Kidney (tissue), 14 donors: ENCODE data around the gene LRFN4. TPM values are rescaled to one million over a fixed set of nuclear protein-coding genes. Genes with fewer than 3 reads are reported as not detected.

Experiments
- DNase-seq, 5 donors: peaks; one replicate each; pipeline ENCODE4 v3.0.0-alpha.2; 2013 to 2020
- FAIRE-seq: peaks from 2 replicates; lab custom pipeline; 2012; peaks lifted over from hg19 to GRCh38; lab: Jason Lieb, UNC
- H3K27ac ChIP-seq, 2 donors: one replicate each; pipeline ENCODE4 v1.7.0; 2013; ENCODE audit warnings: low read depth in 2 of 2, low read length in 2 of 2, inconsistent platforms in 1 of 2
- H3K27me3 ChIP-seq: one replicate; pipeline ENCODE4 v1.7.1; 2013; ENCODE audit warnings: low read length, inconsistent platforms; ENCODE audit not compliant: control insufficient read depth, insufficient read depth
- H3K36me3 ChIP-seq, 3 donors: one replicate each; pipeline versions ENCODE4 v1.7.0 to v1.7.1; 2013; ENCODE audit warnings: low read length in 3 of 3, control low read depth in 1 of 3, inconsistent platforms in 1 of 3; ENCODE audit not compliant: insufficient read depth in 3 of 3, control insufficient read depth in 2 of 3
- H3K4me1 ChIP-seq, 3 donors: one replicate each; pipeline versions ENCODE4 v1.7.0 to v1.7.1; 2013; ENCODE audit warnings: low read length in 3 of 3, inconsistent platforms in 1 of 3, low read depth in 1 of 3; ENCODE audit not compliant: control insufficient read depth in 2 of 3, insufficient read depth in 2 of 3
- H3K4me3 ChIP-seq, 3 donors: one replicate each; pipeline versions ENCODE4 v1.7.0 to v1.8.1; 2013; ENCODE audit warnings: low read length in 3 of 3, control low read depth in 1 of 3, inconsistent platforms in 1 of 3
- H3K9ac ChIP-seq, 3 donors: one replicate each; pipeline versions ENCODE4 v1.7.0 to v1.7.1; 2013; ENCODE audit warnings: low read length in 3 of 3, control low read depth in 1 of 3, inconsistent platforms in 1 of 3
- H3K9me3 ChIP-seq, 3 donors: one replicate each; pipeline versions ENCODE4 v1.7.0 to v1.7.1; 2013; ENCODE audit warnings: low read length in 3 of 3, control low read depth in 1 of 3, inconsistent platforms in 1 of 3; ENCODE audit not compliant: control insufficient read depth in 2 of 3, insufficient read depth in 1 of 3
- intact Hi-C: fragments of 100-400 bp; cut with DNase I; formaldehyde crosslinking; loops from one replicate; pipeline ENCODE4 v1.11.1; 2022
- polyA plus RNA-seq: library from polyadenylated mRNA; stranded (reverse); fragments of 350-450 nt; fragmentation: Illumina TruSeq; extraction: RNeasy Lipid Tissue Mini Kit (QIAGEN cat#74804); gene quantifications from one replicate; pipeline ENCODE4 v1.2.3, GENCODE V29; 2014; ENCODE audit warnings: low read depth, low replicate concordance; ENCODE audit not compliant: insufficient read depth
- total RNA-seq: library from RNA; stranded (reverse); fragmentation: NEBNext Ultra II Directional; extraction: Animal tissue kit (Norgen Biotek cat#: 25700); gene quantifications from one replicate; pipeline ENCODE4 v1.2.1, GENCODE V29; 2021
- TF ChIP-seq, protein P1 (sequence below): IDR thresholded peaks from 3 replicates; pipeline ENCODE4 v1.5.1; 2012; ENCODE audit warnings: mild to moderate bottlenecking, moderate library complexity, borderline replicate concordance; ENCODE audit not compliant: insufficient read depth; ENCODE audit errors: extremely low read depth
- donor health status: control.
- donor health status: control.
- donor health status: control.
- donor health status: control.
- donor health status: control.
- donor health status: DM: yes; HTN: yes; CAD: no.
- donor health status: Normal renal cell carcinoma (clear cell type).

The LRFN4 gene
- total and polyA plus RNA-seq, 2 donors from 2014 or later = 6.8 to 22.3 TPM

DNA sequence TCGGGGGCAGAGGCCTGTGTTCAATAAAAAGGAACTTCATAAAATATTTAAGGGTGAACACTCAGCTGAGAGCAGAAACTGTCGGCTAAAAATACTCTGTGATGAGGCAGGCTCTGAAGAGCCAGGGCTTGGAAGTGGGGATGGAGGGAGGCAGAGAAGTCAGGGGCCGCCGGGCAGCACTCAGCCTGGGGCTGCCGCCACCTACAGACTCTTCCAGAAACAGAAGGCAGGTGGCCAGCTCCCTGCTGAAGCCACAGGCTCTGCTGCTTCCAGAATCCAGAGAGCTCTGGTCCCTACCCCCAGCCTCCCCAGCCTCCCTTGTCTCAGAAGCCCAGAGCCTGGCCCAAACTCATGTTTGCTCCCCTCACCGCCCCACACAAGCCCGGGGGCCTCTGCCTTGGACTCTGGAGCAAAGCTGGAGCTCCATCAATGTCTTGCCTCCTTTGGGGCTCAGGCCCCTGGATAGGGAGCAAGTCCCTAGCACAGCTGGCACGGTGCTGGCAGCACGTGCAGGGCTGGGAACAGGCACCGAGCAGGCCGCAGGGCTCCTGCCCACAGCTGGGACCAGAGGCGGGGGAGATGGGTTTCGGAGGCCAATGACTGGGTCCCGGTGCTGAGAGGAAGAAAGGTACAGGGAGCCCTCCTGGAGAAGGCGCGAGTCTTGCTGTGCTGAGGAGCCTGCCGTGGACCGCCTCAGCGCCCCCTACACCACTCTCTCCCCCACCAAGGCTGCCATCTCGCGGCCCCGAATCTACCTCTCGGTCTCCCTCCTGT is 8.2 kb downstream of the LRFN4 start:
- no peak overlapping the region for H3K4me3 ChIP-seq
- DNase-seq (no peak), FAIRE-seq (no peak)
- H3K9ac ChIP-seq = no peak overlapping the region
- peaks cover 0 to 9% (median 0%) of the 10 kb centered on the region in 3 donors for H3K36me3 ChIP-seq
- H3K27ac ChIP-seq = no peak overlapping the region
- no peaks in the 10 kb centered on the region for H3K27me3 ChIP-seq
- H3K4me1 ChIP-seq = no peaks in the 10 kb centered on the region
- no peaks in the 10 kb centered on the region for H3K9me3 ChIP-seq
- TF ChIP-seq, protein P1, sequence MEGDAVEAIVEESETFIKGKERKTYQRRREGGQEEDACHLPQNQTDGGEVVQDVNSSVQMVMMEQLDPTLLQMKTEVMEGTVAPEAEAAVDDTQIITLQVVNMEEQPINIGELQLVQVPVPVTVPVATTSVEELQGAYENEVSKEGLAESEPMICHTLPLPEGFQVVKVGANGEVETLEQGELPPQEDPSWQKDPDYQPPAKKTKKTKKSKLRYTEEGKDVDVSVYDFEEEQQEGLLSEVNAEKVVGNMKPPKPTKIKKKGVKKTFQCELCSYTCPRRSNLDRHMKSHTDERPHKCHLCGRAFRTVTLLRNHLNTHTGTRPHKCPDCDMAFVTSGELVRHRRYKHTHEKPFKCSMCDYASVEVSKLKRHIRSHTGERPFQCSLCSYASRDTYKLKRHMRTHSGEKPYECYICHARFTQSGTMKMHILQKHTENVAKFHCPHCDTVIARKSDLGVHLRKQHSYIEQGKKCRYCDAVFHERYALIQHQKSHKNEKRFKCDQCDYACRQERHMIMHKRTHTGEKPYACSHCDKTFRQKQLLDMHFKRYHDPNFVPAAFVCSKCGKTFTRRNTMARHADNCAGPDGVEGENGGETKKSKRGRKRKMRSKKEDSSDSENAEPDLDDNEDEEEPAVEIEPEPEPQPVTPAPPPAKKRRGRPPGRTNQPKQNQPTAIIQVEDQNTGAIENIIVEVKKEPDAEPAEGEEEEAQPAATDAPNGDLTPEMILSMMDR = no peak
- intact Hi-C loops = no loop called here

DNA sequence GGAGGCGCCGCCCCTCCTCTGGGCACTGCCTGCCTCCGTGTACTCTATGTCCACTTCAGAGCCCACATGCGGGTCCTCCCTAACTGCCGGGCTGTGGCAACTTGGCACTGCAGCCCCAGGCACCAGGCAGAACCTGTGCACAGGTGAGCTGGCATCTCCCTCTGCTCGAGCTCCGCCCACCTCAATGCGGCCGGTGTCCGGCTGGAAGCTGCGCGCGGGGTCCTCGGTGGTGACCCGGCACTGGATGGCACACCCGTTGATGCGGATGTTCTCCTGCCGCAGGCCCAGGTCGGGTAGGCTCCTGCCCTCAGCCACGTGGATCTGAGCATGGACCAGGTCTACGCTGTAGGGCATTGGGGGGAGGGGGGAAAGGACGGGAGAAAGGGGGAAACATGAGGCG is 9.1 kb downstream of the LRFN4 start:
- FAIRE-seq (no peak), DNase-seq (peak in 1 of 5 donors; percentile 60)
- H3K36me3 ChIP-seq = peaks cover 0 to 10% (median 0%) of the 10 kb centered on the region in 3 donors
- no peak overlapping the region for H3K9ac ChIP-seq
- no peak overlapping the region for H3K27ac ChIP-seq
- H3K4me1 ChIP-seq = no peaks in the 10 kb centered on the region
- TF ChIP-seq, protein P1 = no peak
- H3K27me3 ChIP-seq = no peaks in the 10 kb centered on the region
- H3K9me3 ChIP-seq = no peaks in the 10 kb centered on the region
- H3K4me3 ChIP-seq = no peak overlapping the region
- intact Hi-C loops = no loop called here

DNA sequence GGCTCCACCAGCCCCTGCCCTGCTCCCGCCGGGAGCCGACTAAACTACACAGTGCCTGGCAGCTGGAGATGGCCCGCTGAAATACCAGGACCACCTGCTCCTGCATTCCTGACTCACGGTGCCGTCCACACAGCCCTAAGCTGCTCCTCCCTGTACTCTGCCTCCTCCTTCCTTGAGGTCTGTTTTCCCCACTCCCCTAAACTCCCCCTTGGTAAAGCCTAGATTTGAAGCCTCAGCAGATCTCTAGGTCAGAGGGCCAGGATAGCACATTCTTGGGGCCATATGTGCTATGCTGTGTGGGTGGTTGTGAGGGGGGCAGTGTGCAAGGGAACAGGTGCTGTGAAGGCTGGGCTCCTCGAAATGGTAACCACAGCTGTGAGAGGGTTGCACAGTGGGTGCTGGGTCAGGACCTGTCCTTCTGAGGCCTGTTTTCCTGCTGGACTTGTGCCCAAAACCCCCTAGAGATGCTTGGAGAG is 9.7 kb downstream of the LRFN4 start:
- Histone ChIP-seq H3K27me3 (no peaks in the 10 kb centered on the region), H3K27ac (no peak overlapping the region), H3K36me3 (peaks cover 0 to 16% (median 0%) of the 10 kb centered on the region in 3 donors), H3K9ac (no peak overlapping the region), H3K9me3 (no peaks in the 10 kb centered on the region), H3K4me1 (no peaks in the 10 kb centered on the region), H3K4me3 (no peak overlapping the region)
- intact Hi-C loops = no loop called here
- DNase-seq = peak in 3 of 5 donors; percentile 42 to 68 (median 58)
- TF ChIP-seq, protein P1 = no peak
- no peak for FAIRE-seq
